Measurements from ENCODE around the gene UGT1A3.
"Not testable (repeated sequence)": the region's sequence is repeated elsewhere in the genome, so short reads cannot be mapped to it uniquely, and the experiment has no call there.

UGT1A3 gene

GRCh38 chr2:233707940-233708644, 20.8 kb upstream of the UGT1A3 start:
- no peak for DNase-seq (ENCODE audit: low read depth)

- DNase-seq (ENCODE audit: low read depth), result no peak
Observed at GRCh38 chr2:233708942-233709341, 19.9 kb upstream of the UGT1A3 start.

- no peak for DNase-seq (ENCODE audit: low read depth)
Observed at GRCh38 chr2:233711312-233712008, 17.4 kb upstream of the UGT1A3 start.

GRCh38 chr2:233712611-233713261, 16.1 kb upstream of the UGT1A3 start, which contains the start of gene UGT1A5:
Gene UGT1A5 (plus strand): TSS chr2:233712907. CDS start chr2:233712992, 85 bp downstream.
- DNase-seq (ENCODE audit: low read depth), result no peak

- no peak for DNase-seq (ENCODE audit: low read depth)
Observed at GRCh38 chr2:233713262-233713615, 15.6 kb upstream of the UGT1A3 start.

GRCh38 chr2:233714121-233714520, 14.7 kb upstream of the UGT1A3 start:
- DNase-seq (ENCODE audit: low read depth), result no peak

GRCh38 chr2:233718552-233718951, 10.3 kb upstream of the UGT1A3 start, which contains the start of gene UGT1A4:
Gene UGT1A4 (plus strand): TSS chr2:233718736. CDS start chr2:233718821, 85 bp downstream.
- DNase-seq (ENCODE audit: low read depth), result no peak

- not testable (repeated sequence) for DNase-seq (ENCODE audit: low read depth)
Observed at GRCh38 chr2:233736868-233737653, 8.2 kb downstream of the UGT1A3 start.

GRCh38 chr2:233740870-233741269, 12.0 kb downstream of the UGT1A3 start:
- DNase-seq (ENCODE audit: low read depth), result no peak

- no peak for DNase-seq (ENCODE audit: low read depth)
Observed at GRCh38 chr2:233743464-233744259, 14.8 kb downstream of the UGT1A3 start.

- DNase-seq (ENCODE audit: low read depth), result no peak
Observed at GRCh38 chr2:233745073-233745755, 16.4 kb downstream of the UGT1A3 start.

GRCh38 chr2:233745838-233746237, 17.0 kb downstream of the UGT1A3 start:
- not testable (repeated sequence) for DNase-seq (ENCODE audit: low read depth)

GRCh38 chr2:233746475-233747282, 17.8 kb downstream of the UGT1A3 start:
- DNase-seq (ENCODE audit: low read depth), result no peak

GRCh38 chr2:233747283-233747544, 18.4 kb downstream of the UGT1A3 start:
- no peak for DNase-seq (ENCODE audit: low read depth)

- not testable (repeated sequence) for DNase-seq (ENCODE audit: low read depth)
Observed at GRCh38 chr2:233750689-233751088, 21.8 kb downstream of the UGT1A3 start.

- not testable (repeated sequence) for DNase-seq (ENCODE audit: low read depth)
Observed at GRCh38 chr2:233751212-233752009, 22.6 kb downstream of the UGT1A3 start.

GRCh38 chr2:233754872-233755611, 26.2 kb downstream of the UGT1A3 start:
- DNase-seq (ENCODE audit: low read depth), result no peak

GRCh38 chr2:233756429-233757081, 27.7 kb downstream of the UGT1A3 start:
- DNase-seq (ENCODE audit: low read depth), result no peak
